DOHH2 (cell line): ENCODE measurements around the gene PCDHAC2.

Experiments
- H3F3A ChIP-seq: fragments of 200-600 bp; sonication (generic), shearing (Covaris generic); 2 replicates; pipeline ENCODE4 v1.6.0; 2016; ENCODE audit warnings: antibody characterized with exemption, mild to moderate bottlenecking; ENCODE audit not compliant: control insufficient read depth, insufficient read depth
- H3K27ac ChIP-seq: fragments of 200-600 bp; sonication (generic); 2 replicates; pipeline ENCODE4 v1.5.1; 2014; ENCODE audit warnings: low read depth, mild to moderate bottlenecking, low read length, moderate library complexity
- H3K27me3 ChIP-seq: fragments of 200-600 bp; sonication (generic); 2 replicates; pipeline ENCODE4 v1.6.1; 2014; ENCODE audit warnings: mild to moderate bottlenecking, low read length, mixed read lengths; ENCODE audit not compliant: control insufficient read depth
- H3K36me3 ChIP-seq: fragments of 200-600 bp; sonication (generic); 2 replicates; pipeline ENCODE4 v1.6.1; 2014; ENCODE audit warnings: mild to moderate bottlenecking, low read length, moderate library complexity, mixed read lengths; ENCODE audit not compliant: control insufficient read depth
- H3K4me1 ChIP-seq: fragments of 200-600 bp; sonication (generic); 2 replicates; pipeline ENCODE4 v1.6.1; 2014; ENCODE audit warnings: mild to moderate bottlenecking, low read length, mixed read lengths; ENCODE audit not compliant: control insufficient read depth
- H3K4me2 ChIP-seq: fragments of 200-600 bp; sonication (generic); 2 replicates; pipeline ENCODE4 v1.6.0; 2014; ENCODE audit warnings: mild to moderate bottlenecking, low read length, moderate library complexity
- H3K4me3 ChIP-seq: fragments of 200-600 bp; sonication (generic); 2 replicates; pipeline ENCODE4 v1.5.1; 2014; ENCODE audit warnings: mild to moderate bottlenecking, low read length, mixed read lengths
- H3K79me2 ChIP-seq: fragments of 200-600 bp; sonication (generic); 2 replicates; pipeline ENCODE4 v1.6.1; 2014; ENCODE audit warnings: mild to moderate bottlenecking, low read length, mixed read lengths; ENCODE audit not compliant: control insufficient read depth
- H3K9me2 ChIP-seq: fragments of 200-600 bp; sonication (generic); replicated peaks from 2 replicates; pipeline ENCODE4 v1.6.1; 2014; ENCODE audit warnings: mild to moderate bottlenecking, low read length, mixed read lengths; ENCODE audit not compliant: control insufficient read depth
- H3K9me3 ChIP-seq: fragments of 200-600 bp; sonication (generic); 2 replicates; pipeline ENCODE4 v1.6.1; 2014; ENCODE audit warnings: antibody characterized with exemption, low read length, mixed read lengths; ENCODE audit not compliant: control insufficient read depth, insufficient read depth
- H4K20me1 ChIP-seq: fragments of 200-600 bp; sonication (generic); 2 replicates; pipeline ENCODE4 v1.6.0; 2014; ENCODE audit warnings: low read depth, mild to moderate bottlenecking, antibody characterized with exemption, low read length, moderate library complexity; ENCODE audit not compliant: control insufficient read depth, insufficient read depth
- CTCF ChIP-seq: fragments of 200-600 bp; sonication (generic); IDR thresholded peaks from one replicate; pipeline ENCODE4 v1.5.1; 2014; ENCODE audit warnings: antibody characterized with exemption, mild to moderate bottlenecking, low read depth, low read length; ENCODE audit not compliant: poor library complexity, severe bottlenecking
- EZH2phosphoT487 ChIP-seq: fragments of 200-600 bp; sonication (generic); IDR thresholded peaks from 2 replicates; pipeline ENCODE4 v1.6.1; 2017; ENCODE audit warnings: borderline replicate concordance, mild to moderate bottlenecking, antibody characterized with exemption, low read length, moderate library complexity, mixed read lengths

Gene PCDHAC2

GRCh38 chr5:140992828-140993227 lies 26.6 kb downstream of the PCDHAC2 start:
- Histone ChIP-seq H3K4me2 (no peak overlapping the region), H3K9me3 (no peaks in the 10 kb centered on the region), H3K27ac (no peak overlapping the region), H3K36me3 (no peaks in the 10 kb centered on the region), H3K4me1 (no peaks in the 10 kb centered on the region), H3K4me3 (no peak overlapping the region), H3K27me3 (no peaks in the 10 kb centered on the region; the same call in 1 of the 2 replicates), H4K20me1 (no peaks in the 10 kb centered on the region), H3K79me2 (no peaks in the 10 kb centered on the region), H3F3A (no peaks in the 10 kb centered on the region), H3K9me2 (no peaks in the 10 kb centered on the region)
- no peak for TF ChIP-seq EZH2phosphoT487
- TF ChIP-seq CTCF = no peak

- no peaks in the 10 kb centered on the region for H3K9me3 ChIP-seq
- no peaks in the 10 kb centered on the region for H4K20me1 ChIP-seq
- no peaks in the 10 kb centered on the region for H3K36me3 ChIP-seq
- H3K9me2 ChIP-seq = no peaks in the 10 kb centered on the region
- no peak overlapping the region for H3K27ac ChIP-seq
- H3K79me2 ChIP-seq = no peaks in the 10 kb centered on the region
- no peak overlapping the region for H3K4me2 ChIP-seq
- H3K4me1 ChIP-seq = no peaks in the 10 kb centered on the region
- H3K4me3 ChIP-seq = no peak overlapping the region
- TF ChIP-seq EZH2phosphoT487 = no peak
- no peak for TF ChIP-seq CTCF
- no peaks in the 10 kb centered on the region for H3F3A ChIP-seq
- H3K27me3 ChIP-seq = no peaks in the 10 kb centered on the region
These were observed 29.8 kb downstream of the PCDHAC2 start for GRCh38 chr5:140996060-140996459.

- H3K79me2 ChIP-seq = no peaks in the 10 kb centered on the region
- H3K27ac ChIP-seq = no peak overlapping the region
- no peak overlapping the region for H3K4me3 ChIP-seq
- H3K4me1 ChIP-seq = no peaks in the 10 kb centered on the region
- H3K9me2 ChIP-seq = no peaks in the 10 kb centered on the region
- no peaks in the 10 kb centered on the region for H3K36me3 ChIP-seq
- H4K20me1 ChIP-seq = no peaks in the 10 kb centered on the region
- H3F3A ChIP-seq = no peaks in the 10 kb centered on the region
- no peak for TF ChIP-seq CTCF
- no peak for TF ChIP-seq EZH2phosphoT487
- no peaks in the 10 kb centered on the region for H3K27me3 ChIP-seq
- H3K4me2 ChIP-seq = no peak overlapping the region
- no peaks in the 10 kb centered on the region for H3K9me3 ChIP-seq
These were observed 32.7 kb downstream of the PCDHAC2 start for GRCh38 chr5:140998921-140999410.

GRCh38 chr5:141001446-141001843 lies 35.2 kb downstream of the PCDHAC2 start:
- Histone ChIP-seq H3K4me1 (no peaks in the 10 kb centered on the region), H3K27me3 (no peaks in the 10 kb centered on the region), H3K36me3 (no peaks in the 10 kb centered on the region), H3K4me2 (no peak overlapping the region), H4K20me1 (no peaks in the 10 kb centered on the region), H3K9me2 (no peaks in the 10 kb centered on the region), H3K27ac (no peak overlapping the region), H3K79me2 (no peaks in the 10 kb centered on the region), H3K9me3 (no peaks in the 10 kb centered on the region), H3K4me3 (no peak overlapping the region), H3F3A (no peaks in the 10 kb centered on the region)
- TF ChIP-seq CTCF (no peak), EZH2phosphoT487 (no peak)
